Small intestine (tissue), 7 donors: ENCODE data around the gene PDE4D. TPM values are rescaled to one million over a fixed set of nuclear protein-coding genes. Genes with fewer than 3 reads are reported as not detected.

Source experiments
- DNase-seq, 2 donors: peaks; one replicate each; pipeline versions ENCODE4 v3.0.0 to v3.0.0-alpha.2; 2013
- FAIRE-seq: peaks from 2 replicates; lab custom pipeline; 2012; peaks lifted over from hg19 to GRCh38; lab: Jason Lieb, UNC
- H3K27ac ChIP-seq, 3 donors: one replicate each; pipeline ENCODE4 v1.5.1; 2013; ENCODE audit warnings: low read length in 2 of 3, mild to moderate bottlenecking in 2 of 3, control low read depth in 1 of 3, inconsistent platforms in 1 of 3, low read depth in 1 of 3, moderate library complexity in 1 of 3
- H3K27me3 ChIP-seq, 3 donors: one replicate each; pipeline ENCODE4 v1.6.1; 2013; ENCODE audit warnings: low read length in 3 of 3, inconsistent platforms in 1 of 3; ENCODE audit not compliant: control insufficient read depth in 3 of 3, insufficient read depth in 3 of 3
- H3K36me3 ChIP-seq, 3 donors: one replicate each; pipeline ENCODE4 v1.6.1; 2013; ENCODE audit warnings: low read length in 3 of 3, inconsistent platforms in 1 of 3, low read depth in 1 of 3, mild to moderate bottlenecking in 1 of 3, moderate library complexity in 1 of 3; ENCODE audit not compliant: control insufficient read depth in 3 of 3, insufficient read depth in 2 of 3
- H3K4me1 ChIP-seq, 3 donors: one replicate each; pipeline ENCODE4 v1.6.1; 2013; ENCODE audit warnings: low read length in 2 of 3, inconsistent platforms in 1 of 3, low read depth in 1 of 3, mild to moderate bottlenecking in 1 of 3, moderate library complexity in 1 of 3; ENCODE audit not compliant: control insufficient read depth in 3 of 3, insufficient read depth in 2 of 3
- H3K4me3 ChIP-seq, 3 donors: one replicate each; pipeline ENCODE4 v1.5.1; 2013; ENCODE audit warnings: low read length in 3 of 3, control low read depth in 1 of 3, inconsistent platforms in 1 of 3, low read depth in 1 of 3, mild to moderate bottlenecking in 1 of 3, moderate library complexity in 1 of 3
- H3K9me3 ChIP-seq, 2 donors: one replicate each; pipeline ENCODE4 v1.6.1; 2013; ENCODE audit warnings: low read depth in 1 of 2, low read length in 1 of 2; ENCODE audit not compliant: control insufficient read depth in 2 of 2, insufficient read depth in 1 of 2
- WGBS, 3 donors: extraction: QIAGEN DNeasy Blood & Tissue Kit; methylation state at CpG; one replicate each; pipeline ENCODE4 v1.1.7; 2013; 5-methylcytosine and 5-hydroxymethylcytosine counted together
- polyA plus RNA-seq, 4 donors: library from polyadenylated mRNA; stranded (reverse) in 3 of 4; unstranded in 1 of 4; fragments of 200-250 nt in 3 of 4; fragments of 120-200 nt in 1 of 4; gene quantifications; one replicate each; pipeline versions ENCODE4 v1.2.1 to v1.2.3, GENCODE V29; 2013
- donor health status: healthy with polysubstance abuse.
- donor health status: control.
- donor health status: control.
- donor health status: Bipolar disorder and iron deficiency.
- donor health status: healthy.

Gene PDE4D
- polyA plus RNA-seq, 4 donors: 2.9 to 16.2 (median 5.3) TPM

DNA sequence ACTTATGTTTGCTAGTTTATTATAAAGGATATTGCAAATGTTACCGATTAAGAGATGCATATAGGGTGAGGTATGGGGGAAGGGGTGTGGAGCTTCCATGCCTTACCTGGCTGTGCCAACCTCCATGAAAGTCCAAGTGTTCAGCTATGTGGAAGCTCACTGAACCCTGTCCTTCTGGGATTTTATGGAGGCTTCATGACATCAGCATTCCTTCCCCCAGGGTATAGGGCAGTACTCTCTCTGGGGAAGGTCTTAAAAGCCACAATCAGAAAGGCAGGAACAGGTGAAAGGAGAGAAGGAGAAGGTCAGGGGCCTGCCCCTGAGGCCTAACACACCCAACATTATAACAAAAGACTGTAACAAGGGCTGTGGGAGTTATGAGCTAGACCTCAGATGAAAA lies 592.6 kb downstream of the PDE4D start:
- Histone ChIP-seq H3K9me3 (peaks cover 0 to 3% of the 10 kb centered on the region in 2 donors), H3K27me3 (no peaks in the 10 kb centered on the region), H3K4me1 (peaks cover 0 to 15% (median 2%) of the 10 kb centered on the region in 3 donors), H3K36me3 (no peaks in the 10 kb centered on the region), H3K4me3 (no peak overlapping the region), H3K27ac (no peak overlapping the region)
- FAIRE-seq (no peak), DNase-seq (peak in 1 of 2 donors; percentile 63)
- WGBS, 3 donors: 91 to 94% (median 93%) methylated on average over 1 of the region's 1 CpG

DNA sequence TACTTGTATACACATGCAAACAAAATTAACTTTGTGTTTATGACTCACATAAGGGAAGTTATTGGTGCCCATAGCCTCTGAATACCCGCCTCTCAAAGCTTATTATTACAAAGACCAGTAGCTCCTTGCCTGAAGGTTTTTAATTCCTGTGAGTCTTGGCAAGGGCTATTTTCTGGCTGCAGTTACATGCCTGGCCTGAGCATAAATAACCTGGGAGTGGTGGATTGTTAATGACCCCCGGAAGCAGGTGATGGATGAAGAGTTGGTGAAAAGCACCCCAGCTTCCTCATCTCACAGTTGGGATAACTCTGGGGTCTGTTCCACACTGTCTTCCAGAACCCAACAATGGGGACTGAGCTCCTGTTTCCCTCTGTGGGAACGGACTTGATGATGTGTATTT lies 594.5 kb downstream of the PDE4D start:
- no peak for DNase-seq
- Histone ChIP-seq H3K4me3 (no peak overlapping the region), H3K27ac (peak overlapping the region in 1 of 3 donors; percentile 34), H3K27me3 (no peaks in the 10 kb centered on the region), H3K36me3 (no peaks in the 10 kb centered on the region), H3K9me3 (peaks cover 0 to 3% of the 10 kb centered on the region in 2 donors), H3K4me1 (peaks cover 0 to 15% (median 2%) of the 10 kb centered on the region in 3 donors)
- WGBS, 3 donors: 70 to 91% (median 90%) methylated on average over 3 of the region's 3 CpGs
- no peak for FAIRE-seq

DNA sequence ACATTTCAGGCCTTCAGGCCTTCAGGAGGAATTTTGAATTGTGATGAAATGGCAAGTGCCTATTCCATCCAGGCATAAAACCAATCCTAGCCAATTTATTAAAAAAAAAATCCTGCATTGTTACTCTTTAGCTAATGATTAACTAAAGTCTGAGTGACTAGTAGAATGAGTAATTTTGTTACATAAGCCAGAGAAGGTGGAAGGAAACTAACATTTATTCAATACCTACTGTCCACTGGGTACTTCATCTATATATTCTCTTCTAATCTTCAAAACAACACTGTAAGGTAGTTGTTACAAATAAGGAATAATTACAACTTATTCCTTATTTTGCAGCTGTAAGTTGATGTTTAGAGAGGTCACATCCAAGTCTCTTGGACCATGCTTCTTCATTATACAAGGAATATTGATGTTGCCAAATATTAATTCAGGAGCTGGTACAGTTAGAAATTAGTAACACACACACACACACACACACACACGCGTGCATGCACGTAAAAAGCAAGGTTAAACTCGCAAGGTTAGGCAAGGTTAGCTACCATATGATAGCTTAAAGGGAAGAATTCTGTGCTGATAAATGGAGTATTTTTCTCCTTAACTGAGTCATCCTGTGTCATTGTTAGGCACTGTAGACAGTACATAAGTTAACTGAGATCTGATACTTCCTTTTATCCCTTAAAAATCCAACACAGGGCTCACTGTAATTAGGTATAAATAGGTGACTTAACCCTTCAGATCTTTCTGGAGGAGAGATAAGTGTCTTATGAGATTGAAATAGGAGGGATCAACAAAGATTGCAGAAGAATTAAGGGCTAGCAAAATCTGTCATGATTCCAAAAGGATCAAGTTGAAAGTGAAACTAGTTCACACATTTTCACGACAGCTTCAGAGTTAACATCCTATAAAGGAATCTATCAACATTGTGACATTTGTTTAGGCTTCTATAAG lies 596.9 kb downstream of the PDE4D start:
- Histone ChIP-seq H3K4me3 (peak overlapping the region in 2 of 3 donors; percentile 21 to 35), H3K27ac (peak overlapping the region; percentile 68 to 83 (median 83)), H3K36me3 (no peaks in the 10 kb centered on the region), H3K9me3 (no peaks in the 10 kb centered on the region), H3K4me1 (peaks cover 0 to 15% (median 2%) of the 10 kb centered on the region in 3 donors), H3K27me3 (no peaks in the 10 kb centered on the region)
- FAIRE-seq (peak; percentile 44), DNase-seq (peak; percentile 53 to 63)
- 10 to 34% (median 32%) methylated on average over 5 of the region's 5 CpGs for WGBS, 3 donors

DNA sequence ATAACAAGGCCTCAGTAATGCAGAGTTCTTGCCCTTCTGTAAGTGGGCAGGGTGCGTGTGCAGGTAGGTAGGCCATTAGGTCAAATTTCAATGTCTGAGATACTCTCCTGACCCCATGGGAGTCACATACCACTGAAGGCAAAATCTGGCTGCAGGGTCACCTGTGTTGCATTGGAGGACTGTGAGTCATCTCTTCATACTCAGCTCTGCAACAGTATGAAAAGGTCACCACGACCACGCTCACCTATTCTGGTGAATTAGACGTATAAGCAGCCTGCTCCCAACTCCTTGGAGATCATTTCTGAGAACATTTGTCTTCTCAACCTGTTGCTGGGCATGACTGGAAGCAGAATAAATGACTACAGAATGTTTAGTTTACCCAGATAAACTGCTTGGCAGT lies 599.8 kb downstream of the PDE4D start:
- no peak for DNase-seq
- no peak overlapping the region for H3K4me3 ChIP-seq
- peaks cover 0 to 12% (median 0%) of the 10 kb centered on the region in 3 donors for H3K4me1 ChIP-seq
- H3K27ac ChIP-seq: no peak overlapping the region
- H3K36me3 ChIP-seq: no peaks in the 10 kb centered on the region
- H3K9me3 ChIP-seq: no peaks in the 10 kb centered on the region
- H3K27me3 ChIP-seq: no peaks in the 10 kb centered on the region
- no peak for FAIRE-seq
- WGBS, 3 donors: 77 to 89% (median 83%) methylated on average over 4 of the region's 4 CpGs

DNA sequence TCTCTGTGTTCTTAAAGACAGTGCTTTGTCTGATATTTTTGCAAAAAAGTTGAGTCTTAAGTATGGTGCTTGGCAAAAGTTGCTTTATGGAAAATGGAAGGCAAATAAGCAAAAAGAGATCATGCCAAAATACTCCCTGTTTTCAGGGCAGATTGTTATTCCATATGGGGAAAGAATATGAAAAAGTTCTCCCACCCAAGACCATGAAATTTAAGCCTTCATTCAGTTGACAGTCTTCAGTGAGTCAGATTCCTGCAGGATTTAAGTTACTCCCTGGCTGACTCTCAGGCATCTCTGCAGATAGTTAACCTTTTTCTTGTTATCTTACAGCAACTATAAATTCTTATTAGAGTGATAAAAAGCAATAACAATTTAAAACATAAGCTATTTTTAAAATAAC lies 601.6 kb downstream of the PDE4D start:
- H3K27ac ChIP-seq: no peak overlapping the region
- DNase-seq: no peak
- no peaks in the 10 kb centered on the region for H3K36me3 ChIP-seq
- H3K9me3 ChIP-seq: no peaks in the 10 kb centered on the region
- no peak for FAIRE-seq
- peaks cover 0 to 5% (median 0%) of the 10 kb centered on the region in 3 donors for H3K4me1 ChIP-seq
- H3K27me3 ChIP-seq: no peaks in the 10 kb centered on the region
- H3K4me3 ChIP-seq: no peak overlapping the region

DNA sequence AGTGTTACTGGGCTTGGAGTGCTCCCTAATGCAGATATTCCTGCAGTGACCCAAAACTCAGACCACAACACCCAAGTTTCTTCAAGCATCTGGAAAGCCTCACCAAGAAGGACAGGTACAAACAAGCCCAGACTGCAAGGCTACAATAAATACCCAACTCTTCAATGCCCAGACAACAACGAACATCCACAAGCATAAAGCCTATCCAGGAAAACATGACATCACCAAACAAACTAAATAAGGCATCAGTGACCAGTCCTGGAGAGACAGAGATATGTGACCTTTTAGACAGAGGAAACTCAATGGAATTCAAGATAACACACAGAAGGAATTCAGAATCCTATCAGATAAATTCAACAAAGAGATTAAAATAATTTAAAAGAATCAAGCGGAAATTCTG lies 605.6 kb downstream of the PDE4D start:
- no peak for DNase-seq
- Histone ChIP-seq H3K4me3 (no peak overlapping the region), H3K36me3 (no peaks in the 10 kb centered on the region), H3K9me3 (no peaks in the 10 kb centered on the region), H3K27ac (no peak overlapping the region), H3K27me3 (no peaks in the 10 kb centered on the region), H3K4me1 (no peaks in the 10 kb centered on the region)
- no peak for FAIRE-seq
- 79 to 87% (median 81%) methylated on average over 2 of the region's 2 CpGs for WGBS, 3 donors

DNA sequence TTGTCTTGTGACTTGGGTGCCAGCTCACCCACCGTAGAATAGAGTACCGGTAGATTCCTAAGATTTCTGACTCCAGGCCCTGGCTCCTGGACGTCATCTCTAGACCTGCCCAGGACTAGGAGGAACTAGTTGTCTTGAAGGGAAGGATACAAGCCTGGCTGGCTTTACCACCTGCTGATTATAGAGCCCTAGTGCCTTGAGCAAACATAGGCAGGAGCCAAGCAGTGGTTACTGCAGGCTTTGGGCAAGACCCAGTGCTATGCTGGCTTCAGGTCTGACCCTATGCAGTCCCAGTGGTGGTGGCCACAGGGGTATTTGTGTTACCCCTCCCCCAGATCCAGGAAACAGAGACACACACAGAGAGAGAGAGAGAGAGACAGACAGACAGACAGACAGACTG lies 606.2 kb downstream of the PDE4D start:
- Histone ChIP-seq H3K27ac (no peak overlapping the region), H3K36me3 (no peaks in the 10 kb centered on the region), H3K4me3 (no peak overlapping the region), H3K4me1 (no peaks in the 10 kb centered on the region), H3K27me3 (no peaks in the 10 kb centered on the region), H3K9me3 (no peaks in the 10 kb centered on the region)
- WGBS, 3 donors: 79 to 94% (median 90%) methylated on average over 3 of the region's 3 CpGs
- no peak for DNase-seq
- no peak for FAIRE-seq

DNA sequence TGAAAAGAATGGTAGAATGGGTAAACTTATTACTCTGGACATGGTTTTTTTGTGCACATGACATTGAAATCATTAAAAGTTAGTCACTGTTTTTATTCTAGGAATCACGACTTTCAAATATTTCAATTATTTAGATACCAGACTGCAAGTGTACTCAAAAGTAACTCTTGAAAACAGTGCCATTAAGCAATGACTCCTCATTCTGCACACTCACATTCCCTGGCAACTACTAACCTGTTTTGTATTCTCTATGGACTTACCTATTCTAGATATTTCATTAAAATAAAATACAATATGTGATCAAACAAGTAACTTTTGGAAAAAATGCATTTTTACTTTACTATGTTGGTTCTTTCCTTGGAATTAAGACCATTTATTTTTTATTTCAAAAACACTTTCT lies 607.0 kb downstream of the PDE4D start:
- H3K36me3 ChIP-seq: no peaks in the 10 kb centered on the region
- no peak for DNase-seq
- H3K27me3 ChIP-seq: no peaks in the 10 kb centered on the region
- no peaks in the 10 kb centered on the region for H3K4me1 ChIP-seq
- no peak overlapping the region for H3K27ac ChIP-seq
- 87 to 90% (median 89%) methylated on average over 1 of the region's 1 CpG for WGBS, 3 donors
- no peaks in the 10 kb centered on the region for H3K9me3 ChIP-seq
- FAIRE-seq: no peak
- H3K4me3 ChIP-seq: no peak overlapping the region
